NOMO-1 treated with DMSO at 0.1 percent for 48 hours (cell line): ENCODE results near the gene ASB4.
A peak's percentile ranks its signal among the peaks of the same experiment; 100 is the strongest.
"Not testable (repeated sequence)": the region's sequence is repeated elsewhere in the genome, so short reads cannot be mapped to it uniquely, and the experiment has no call there.

ENCODE experiments used
- DNase-seq: peaks from one replicate; lab custom pipeline; 2025; ENCODE audit not compliant: unreplicated experiment; lab: John Stamatoyannopoulos, UW

The ASB4 gene

DNA sequence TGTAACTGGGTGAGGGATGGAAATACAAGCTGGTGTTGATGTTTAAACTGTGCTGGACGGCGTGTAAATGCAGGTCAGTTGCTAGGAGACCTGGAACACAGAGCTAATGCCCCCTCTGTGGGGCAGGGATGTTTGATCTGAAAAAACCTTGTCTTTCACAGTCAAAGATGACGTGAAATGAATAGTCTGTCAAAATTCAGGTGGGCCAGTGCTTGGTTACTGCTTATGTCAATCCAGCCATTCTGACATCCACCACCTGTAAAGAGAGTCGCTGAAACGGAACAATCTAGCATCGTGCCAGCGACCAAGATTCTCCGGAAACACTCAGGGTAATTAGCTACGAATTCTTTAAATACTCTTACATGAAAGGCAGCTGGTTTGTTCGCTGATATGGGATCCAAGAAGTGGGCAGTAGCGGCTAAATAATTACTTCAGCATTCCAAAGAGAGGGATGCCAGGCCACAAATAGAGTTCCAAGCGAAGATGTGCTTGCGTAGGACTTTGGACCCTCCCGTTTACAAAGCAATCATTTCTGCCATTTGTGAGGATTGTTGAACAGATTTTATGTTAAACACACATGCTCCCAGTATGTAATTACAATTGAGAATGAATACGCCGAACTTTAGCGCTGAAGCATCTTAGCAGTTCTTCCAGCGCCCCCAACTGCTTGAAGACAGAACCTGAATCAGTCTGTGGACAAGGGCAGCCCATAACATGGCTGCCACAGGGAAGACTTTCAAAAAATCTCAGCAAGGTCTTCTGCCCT is 7.3 kb upstream of the ASB4 start:
- no peak for DNase-seq

- DNase-seq = no peak
Measured at GRCh38 chr7:95479992-95480624, 5.6 kb upstream of the ASB4 start.

DNA sequence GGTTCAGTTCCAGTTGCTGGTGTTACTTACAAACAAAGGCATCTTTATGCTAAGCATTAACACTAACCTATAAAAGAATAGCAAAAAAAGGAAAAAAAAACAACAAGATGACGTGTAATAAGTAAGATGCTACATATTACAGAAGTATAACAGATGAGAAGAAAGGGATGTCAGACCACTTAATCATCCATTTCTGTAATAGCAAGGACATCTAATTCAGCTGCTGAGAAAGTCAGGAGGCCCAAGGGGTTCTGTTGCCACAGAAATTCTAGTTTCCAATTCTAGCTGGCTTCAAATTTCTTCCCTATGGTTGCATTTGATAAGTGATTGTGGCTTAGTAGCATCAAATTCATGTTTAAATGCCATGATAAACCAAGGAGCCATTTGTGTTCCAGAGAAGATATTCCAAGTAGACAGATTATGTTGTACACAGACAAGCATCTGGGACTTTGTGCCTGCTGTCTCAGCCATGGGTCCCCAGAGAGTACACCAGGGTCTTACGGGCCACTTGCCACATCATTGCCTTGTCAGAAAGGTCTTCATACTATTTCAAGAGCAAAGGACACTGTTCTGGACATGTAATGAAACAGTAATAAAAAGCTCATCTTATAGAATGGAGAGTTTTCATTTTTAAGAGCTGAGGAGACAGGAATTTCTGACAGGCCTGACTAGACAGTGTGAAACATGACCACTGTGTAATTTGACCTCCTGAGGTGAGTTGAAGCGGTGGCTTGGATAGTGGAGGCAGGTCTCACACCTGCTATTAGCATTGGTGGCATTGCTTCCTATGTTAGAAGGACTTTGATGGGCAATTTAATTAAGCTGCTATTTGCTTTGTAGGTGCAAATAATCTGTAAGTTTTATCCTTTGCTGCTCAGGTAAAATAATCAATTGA is 4.2 kb upstream of the ASB4 start:
- DNase-seq = no peak

DNA sequence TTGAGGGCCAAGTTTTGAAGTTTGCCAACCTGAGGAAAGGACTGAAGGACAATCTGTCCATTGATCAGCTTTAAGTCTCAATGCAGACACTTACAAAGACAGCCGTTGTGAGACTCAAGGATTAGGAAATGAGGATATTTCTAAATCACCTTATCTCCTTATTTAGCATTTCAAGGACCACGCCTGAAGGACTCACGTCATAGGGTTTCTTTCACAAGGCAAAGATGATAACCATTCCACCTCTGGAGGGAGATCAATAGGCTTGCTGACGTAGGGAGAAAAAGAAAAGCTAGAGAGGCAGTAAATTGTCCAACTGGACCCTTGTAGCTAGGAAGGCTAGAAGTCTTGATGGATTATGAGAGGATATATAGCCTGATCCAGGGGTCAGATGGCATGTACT is 3.3 kb upstream of the ASB4 start:
- no peak for DNase-seq

GRCh38 chr7:95490231-95490762 is 4.6 kb downstream of the ASB4 start:
- no peak for DNase-seq

- DNase-seq = no peak
Measured at GRCh38 chr7:95491201-95491600, 5.5 kb downstream of the ASB4 start.

- no peak for DNase-seq
Measured at GRCh38 chr7:95491634-95492314, 6.0 kb downstream of the ASB4 start.

GRCh38 chr7:95493247-95493646 is 7.5 kb downstream of the ASB4 start:
- DNase-seq = no peak

DNA sequence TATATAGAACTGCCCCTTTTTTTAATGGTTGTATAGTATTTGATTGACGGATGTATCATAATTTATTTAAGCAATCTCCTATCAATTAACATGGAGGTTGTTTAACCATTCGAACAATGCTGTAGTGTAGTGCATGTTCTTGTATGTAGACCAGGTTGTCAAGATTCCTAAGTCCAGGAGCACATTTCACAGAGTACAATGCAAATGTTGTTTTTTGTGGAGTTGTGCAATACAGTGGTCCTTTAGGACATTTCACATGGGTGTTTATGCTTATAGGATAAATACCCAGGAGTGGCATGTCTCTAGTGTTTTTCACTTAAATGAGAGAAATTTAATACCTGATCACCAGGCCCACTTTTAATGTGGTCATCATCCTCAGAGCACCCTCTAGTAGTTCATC is 8.1 kb downstream of the ASB4 start:
- no peak for DNase-seq

DNA sequence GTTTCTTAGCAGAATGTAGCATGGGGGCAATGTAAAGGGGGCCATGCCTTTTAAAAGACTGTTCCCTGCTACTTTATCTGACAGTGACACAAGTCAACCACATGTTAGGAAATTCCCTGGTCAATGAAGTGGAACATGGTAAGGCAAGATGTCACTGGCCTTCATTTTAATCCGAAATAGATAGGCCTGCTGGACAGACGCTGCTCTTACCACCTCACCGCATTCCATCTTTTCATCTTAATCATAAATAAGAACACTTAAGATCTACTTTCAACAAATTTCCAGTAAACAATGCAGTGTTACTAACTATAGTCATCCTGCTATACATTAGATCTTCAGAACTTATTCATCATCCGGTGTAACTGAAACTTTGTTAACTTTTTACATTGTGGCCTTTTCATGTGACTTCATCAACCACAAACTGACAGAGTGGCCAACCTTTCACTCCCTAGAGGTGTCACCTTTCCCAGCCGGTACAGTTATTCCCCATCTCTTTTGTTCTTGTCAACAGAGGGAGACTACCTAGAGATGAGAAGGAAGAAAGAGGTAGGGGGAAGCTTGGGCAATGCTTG is 15.6 kb downstream of the ASB4 start:
- no peak for DNase-seq

DNA sequence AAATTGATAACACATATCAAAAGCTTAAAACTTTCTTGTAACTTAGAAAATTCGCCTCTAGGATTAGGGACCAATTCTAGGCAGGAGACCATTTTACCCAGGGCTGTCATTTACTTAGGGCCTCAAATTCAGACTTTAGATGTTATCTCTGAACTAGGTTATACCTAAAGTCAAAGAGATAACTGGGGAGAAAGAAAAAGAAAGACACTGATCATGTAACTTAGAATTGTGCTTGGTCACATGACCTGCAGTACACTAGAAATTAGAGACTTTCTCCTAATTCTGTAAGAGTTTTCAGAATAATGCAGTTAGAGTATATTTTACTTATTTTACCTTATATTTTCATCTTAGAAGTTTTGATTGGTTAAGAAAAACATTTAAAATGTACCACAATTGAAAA is 16.7 kb downstream of the ASB4 start:
- DNase-seq = no peak

DNA sequence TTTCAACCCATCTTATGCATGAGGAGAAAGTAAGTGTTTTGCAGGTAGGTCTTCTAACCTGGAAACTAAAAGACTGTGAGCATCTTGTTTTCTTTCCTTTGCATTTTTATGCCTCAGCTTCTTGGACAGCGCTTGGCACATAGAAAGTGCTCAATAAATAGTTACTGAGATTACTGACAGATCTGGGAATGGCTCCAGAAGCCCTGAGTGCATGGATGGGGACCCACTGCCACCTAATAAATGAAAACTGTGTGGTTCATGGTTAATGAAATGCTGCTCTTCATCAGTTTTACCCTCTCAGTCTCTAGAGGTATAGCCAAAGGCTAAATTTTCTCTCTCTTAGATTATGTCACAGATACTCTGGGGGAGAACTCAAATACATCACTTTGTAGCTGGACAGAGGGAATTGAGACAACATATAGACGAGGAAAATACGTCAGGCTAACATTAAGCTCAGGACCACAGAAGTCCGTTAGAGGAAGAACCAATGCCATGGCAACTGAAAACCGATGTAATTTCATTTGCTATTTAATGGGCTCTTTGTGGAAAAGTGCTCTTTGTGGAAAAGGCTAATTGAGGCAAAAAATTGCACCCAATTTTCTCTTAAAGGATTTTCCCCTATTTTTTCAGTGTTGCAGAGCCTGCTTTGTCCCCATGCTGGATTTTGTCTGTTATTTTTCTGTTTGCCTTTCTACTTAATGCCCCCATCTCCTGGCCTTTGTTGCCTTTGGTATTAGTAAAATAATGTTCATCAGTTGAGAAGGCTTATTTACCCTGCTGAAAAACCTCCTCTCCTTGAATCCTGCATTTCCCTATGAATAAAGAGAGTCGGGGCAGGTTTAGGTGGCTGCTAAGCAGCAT is 17.8 kb downstream of the ASB4 start:
- DNase-seq = no peak

- not testable (repeated sequence) for DNase-seq
Measured at GRCh38 chr7:95504132-95504588, 18.4 kb downstream of the ASB4 start.

GRCh38 chr7:95508780-95509179 is 23.0 kb downstream of the ASB4 start:
- no peak for DNase-seq

DNA sequence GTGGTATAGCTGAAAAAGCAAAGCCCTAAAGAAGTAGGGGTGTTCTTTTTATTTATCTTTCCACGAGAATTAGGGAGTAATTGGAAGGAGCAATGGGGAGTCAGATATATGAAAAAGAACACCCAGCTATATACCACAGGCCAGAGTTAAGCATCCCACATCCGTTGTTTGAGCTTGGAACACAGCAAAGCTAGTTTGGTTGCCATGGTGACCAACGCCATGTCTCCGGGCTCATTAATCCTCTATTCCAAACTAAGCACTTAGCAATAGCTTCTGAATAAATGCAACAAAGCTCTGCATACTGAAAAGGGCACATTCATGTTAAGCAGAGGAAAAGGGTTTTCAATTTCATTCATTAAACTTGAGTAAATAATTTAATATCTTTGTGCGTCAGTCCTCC is 23.5 kb downstream of the ASB4 start:
- DNase-seq = no peak

DNA sequence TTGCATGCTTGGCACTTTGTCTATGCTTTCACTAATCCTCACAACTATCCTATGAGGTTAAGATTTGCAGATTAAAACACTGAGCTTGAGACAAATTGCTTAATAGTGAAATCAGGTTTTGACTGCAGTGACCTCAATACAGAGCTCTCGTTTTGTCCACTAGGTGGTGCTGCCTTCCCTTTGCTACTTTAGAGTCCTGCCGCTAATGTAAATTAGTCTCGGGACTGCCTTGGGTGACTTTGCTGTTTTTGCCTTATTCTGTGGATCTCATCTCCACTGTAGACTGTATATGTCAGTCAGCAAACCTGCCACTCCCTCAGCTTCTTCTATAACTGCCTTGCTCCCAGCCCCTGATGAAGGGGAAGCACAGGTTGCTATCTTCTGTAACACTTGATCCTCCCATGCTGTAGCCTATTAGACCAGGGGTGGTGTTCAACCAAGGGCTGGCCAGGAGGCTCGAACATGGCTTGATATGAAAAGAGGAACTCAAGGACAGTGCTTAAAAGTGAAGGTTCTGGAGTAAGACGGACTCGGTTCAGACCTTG is 26.0 kb downstream of the ASB4 start:
- DNase-seq = peak; percentile 99

DNA sequence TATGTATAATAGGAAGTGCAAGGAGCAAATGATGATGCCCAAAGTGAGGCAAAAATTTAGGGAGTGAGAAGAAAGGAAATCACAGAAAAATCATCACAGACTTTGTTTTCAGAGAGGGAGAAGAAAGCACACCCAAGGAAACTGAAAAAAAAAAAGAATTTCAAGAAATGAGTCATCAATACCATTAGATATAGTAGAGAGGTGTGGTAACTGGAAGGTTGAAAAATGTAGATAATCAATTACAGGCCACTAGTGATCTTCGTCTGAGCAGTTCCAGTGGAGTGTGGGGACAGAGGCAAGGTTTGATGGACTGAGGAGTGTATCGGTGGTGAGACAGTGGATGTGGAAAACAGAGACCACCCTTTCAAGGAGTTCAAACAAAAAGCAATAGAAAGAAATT is 31.7 kb downstream of the ASB4 start:
- no peak for DNase-seq

DNA sequence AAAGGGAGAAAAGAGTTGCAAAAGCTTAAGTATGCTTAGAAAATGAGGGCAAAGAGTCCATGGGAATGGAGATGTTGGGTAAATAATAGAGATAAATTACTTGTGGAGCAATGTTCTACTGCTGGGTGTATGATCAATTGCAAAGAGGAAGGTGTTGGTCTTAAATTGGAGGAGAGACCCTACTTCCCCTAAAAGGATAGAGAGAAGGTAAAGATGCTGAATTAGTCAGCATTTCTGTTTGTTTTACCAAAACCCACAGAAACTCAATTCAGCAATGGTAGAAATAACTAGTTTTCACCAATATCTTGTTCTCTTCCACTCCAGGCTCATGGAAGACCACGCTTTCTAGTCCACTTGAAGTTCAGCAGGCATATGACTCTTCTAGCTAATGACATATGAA is 32.1 kb downstream of the ASB4 start:
- DNase-seq = peak; percentile 22

GRCh38 chr7:95520136-95520535 is 34.4 kb downstream of the ASB4 start:
- no peak for DNase-seq
